Stimulated activated CD8-positive, alpha-beta memory T cell treated with anti-CD3 and anti-CD28 coated beads, Interleukin-12 subunit alpha, Interleukin-12 subunit beta, amount 100 ng/mL, for 1 hour (primary cell): ENCODE data around the gene MGAT5.
"Not testable (repeated sequence)": the region's sequence is repeated elsewhere in the genome, so short reads cannot be mapped to it uniquely, and the experiment has no call there.

Experiments
- DNase-seq: peaks from one replicate; pipeline ENCODE4 v3.0.0-alpha.2; 2020; ENCODE audit warnings: low read depth

The MGAT5 gene

DNA sequence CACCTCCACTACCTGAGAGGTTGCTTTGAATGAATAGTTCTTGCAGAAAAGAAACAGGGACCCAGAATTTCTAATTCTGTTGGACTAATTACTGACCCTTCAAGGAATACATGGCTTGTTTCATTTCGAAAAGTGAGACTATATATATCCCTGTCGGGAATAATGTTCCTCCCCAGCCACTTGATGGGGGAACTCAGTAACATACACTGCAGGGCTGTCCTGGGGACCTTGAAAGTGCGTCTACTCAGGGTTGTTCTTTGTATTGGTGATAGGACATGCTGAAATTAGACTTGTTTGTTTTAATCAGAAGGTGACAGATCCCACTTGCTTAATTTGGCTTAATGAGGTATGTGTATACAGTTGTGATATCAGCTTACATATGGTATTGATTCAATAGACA, 25.5 kb downstream of the MGAT5 start:
- no peak for DNase-seq

DNA sequence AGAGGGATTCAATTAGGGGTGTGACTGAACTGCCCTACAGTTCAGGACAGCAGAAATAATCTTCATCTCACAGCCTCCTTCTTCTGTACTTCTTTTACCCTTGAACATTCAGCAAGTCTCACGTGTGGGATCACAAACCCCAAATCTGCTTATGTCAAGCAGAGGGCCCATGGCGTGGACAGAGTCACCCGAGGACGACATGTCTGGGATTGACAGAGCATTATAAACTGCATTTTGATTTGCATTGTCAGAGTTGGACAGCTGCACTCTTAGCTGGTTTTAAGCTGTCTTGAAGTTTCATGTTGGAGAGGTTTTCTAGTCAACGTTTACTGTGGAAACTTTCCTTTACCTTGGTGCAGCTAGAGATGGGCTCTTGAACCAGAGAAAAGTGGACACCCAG, 26.4 kb downstream of the MGAT5 start:
- DNase-seq: no peak

DNA sequence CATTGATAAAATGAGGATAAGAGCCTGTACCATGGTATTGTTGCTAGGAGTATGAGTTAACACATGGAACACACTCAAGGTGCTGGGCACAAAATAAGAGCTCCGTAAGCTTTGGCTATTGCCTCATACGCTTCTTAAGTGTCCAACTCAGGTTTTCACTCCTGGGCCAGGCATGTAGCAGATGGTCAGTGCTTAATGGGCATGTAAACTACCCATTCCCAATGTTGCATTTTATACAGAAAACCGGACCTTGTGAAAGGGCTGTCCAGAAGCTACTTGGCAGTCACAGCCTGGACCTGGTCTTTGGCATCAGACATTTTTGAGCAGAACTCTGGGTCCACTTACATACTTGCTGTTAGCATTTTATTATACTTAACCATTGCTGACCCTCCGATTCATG, 26.9 kb downstream of the MGAT5 start:
- DNase-seq: no peak

DNA sequence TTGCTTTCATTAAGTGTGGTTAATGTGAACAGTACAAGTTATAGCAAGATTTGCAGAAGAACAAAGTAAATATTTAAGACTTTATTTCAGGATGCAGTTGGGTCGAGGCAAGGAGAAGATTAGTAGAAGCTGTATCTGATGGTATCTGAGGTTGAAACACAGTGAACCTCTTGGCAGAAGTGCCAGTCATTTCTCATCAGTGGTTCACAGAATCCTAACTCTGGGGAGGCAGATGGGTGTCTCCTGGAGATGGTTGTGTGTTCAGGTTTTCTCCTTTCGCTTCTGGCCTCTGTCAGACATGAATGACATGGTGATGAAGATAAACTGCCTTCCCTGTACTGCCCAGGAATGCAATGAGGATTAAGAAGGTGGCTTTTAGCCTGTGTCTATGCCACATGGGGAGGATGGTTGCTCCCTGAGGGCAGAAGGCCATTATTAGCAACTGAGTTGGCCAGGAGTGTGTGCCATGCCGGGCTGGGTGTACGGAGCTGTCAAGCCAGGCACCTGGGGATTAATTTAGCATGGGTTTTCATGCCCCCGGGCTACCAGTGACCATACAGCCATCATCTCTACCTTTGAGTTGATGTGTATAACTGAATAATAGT, 28.0 kb downstream of the MGAT5 start:
- DNase-seq: no peak

DNA sequence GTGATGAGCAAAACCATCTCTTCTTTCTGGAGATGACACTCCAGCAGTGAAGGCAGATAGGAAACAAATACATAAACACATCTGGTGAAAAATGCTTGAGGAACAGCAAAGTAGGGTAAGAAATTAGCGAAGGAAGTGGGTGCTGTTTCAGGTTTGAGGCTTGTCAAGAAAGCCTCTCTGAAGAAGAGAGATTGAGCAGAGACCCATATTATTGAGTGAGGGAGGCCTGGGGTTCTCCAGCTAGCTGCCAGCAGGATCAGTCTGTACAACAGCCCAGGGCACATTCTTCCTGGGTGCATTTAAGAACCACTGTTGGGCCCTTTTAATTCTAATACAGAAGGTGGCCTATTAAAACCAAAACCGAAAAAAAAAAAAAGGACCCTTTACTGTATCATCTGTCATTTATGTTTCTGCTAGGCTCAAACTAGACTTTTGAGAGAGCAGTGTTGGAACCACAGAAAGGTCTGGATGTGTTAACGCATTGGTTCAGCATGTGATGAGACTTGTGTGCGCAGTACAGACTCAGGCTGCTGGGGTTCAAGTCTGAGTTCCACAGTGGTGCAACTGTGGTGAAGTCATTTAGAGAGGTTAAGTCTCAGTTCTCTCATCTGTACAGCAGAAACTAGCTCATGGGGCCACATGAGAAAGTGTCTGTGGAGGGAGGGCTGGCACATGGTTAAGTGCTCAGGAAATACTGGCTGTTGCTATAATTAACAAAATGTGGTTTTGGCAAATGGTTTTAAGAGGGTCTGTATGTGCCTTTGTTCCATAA, 28.9 kb downstream of the MGAT5 start:
- no peak for DNase-seq

DNA sequence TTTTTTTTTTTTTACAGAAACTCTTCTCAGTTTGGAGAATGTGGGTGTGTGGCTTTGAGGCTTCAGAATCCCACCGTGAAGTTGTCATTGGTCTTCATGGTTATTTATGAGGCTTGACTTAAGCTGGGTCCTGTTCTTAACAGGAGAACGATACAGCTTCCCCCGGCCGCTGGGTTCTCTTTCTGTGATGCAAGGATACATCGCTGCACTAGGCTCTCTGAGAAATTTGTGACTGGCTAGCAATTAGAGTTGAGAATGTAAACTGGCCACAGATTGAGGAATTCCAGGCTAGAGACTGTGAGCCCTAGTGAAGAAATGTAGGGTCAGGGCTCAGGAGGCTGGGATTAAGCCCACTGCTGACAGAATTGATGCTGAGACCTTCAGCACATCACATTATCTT, 29.8 kb downstream of the MGAT5 start:
- DNase-seq: no peak

DNA sequence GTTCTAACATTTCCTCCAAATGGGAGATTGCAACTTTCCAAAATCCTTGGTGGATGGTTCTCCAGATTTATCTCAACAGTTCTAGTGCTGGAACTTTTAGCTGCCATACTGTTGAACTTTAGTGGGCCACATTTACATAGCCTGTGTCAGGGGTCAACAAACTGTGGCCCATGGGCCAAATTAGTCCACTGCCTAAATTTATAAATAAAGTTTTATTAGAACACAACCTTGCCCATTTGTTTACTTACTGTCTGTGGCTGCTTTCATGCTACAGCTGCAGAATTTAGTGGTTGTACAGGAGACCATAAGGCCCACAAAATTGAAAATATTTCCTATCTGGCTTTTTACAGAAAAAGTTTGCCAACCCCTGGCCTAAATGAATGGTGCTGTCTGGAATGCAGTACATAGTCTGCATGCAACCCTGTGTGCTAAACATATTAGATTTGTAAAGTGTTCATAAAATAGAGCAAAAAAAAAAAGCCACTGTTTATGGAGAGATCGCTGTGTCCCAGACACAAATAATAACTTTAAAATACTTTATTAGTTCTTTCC, 30.3 kb downstream of the MGAT5 start:
- no peak for DNase-seq

DNA sequence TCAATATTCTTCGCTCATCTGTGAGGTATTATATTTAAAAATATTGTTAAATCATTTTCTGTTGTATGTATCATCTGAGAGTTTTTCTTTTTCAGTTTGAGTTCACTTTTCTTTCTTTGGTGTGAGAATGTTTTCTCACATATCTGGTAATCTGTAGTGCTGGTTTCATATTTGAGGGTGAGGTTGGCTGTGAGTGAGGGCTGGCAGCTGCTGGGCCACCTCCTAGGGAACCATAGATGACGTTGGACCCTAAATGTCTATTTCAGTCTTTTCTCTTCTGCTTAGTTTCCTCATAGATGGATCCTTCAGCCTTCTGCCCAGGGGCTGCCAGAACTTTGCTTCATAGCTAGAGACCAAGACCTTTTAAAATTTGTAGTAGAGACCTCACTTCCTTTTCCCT, 33.5 kb downstream of the MGAT5 start:
- no peak for DNase-seq

DNA sequence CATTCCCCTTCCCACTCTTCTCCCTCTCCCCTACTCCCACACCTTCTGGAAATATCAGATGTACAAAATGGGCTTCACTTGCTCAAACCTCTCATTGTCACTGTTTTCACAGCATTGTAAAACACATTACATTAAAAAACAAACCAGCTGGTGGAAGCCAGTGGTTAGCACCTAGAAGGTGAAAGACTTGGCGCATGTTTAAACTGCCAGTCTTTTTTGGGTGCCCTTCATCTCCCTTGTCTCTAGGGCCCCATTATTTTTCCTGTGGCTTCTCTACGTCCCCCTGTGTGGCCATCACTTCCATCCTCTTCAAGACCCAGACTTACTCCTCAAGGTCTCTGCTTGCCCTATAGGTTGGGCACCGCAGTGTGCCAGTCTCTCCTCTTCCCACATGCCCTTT, 34.9 kb downstream of the MGAT5 start:
- no peak for DNase-seq

DNA sequence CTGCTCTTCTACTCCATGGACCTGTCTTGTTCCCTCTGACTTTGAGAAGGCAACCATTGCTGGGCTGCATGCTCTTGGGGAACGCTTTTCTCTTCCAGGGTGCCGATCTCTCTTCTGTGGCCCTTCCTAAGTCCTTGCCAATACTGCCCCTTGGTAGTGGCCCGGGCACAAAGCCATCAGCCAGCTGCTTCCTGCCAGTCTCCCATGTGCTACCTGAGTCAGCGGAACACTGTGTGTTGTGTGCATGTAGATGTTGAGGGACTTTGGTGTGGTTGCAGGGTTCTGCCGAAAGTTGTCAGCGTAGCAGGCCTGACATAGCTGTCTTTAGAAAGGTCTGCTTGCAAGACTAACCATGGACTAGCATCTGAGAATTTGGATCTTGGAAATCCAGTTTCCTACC, 35.4 kb downstream of the MGAT5 start:
- no peak for DNase-seq

DNA sequence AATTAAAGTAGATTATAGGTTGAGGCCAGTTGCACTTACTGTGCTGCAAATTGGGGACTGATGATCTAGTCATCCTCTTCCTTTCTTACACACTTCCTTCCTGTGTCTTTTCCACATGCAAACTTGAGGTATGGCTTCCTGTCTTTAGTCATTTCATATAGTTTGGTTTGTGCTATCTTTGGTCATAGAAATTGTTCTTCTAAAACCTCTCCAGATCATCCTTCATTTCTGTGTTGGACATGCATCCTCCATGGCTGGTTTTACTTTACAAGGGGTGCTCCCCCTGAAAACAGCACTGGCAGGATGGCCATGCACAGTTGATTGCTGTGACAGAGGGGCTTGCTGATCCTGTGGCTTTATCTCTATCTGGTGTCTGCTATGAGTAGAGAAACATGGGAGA, 36.5 kb downstream of the MGAT5 start:
- DNase-seq: no peak

DNA sequence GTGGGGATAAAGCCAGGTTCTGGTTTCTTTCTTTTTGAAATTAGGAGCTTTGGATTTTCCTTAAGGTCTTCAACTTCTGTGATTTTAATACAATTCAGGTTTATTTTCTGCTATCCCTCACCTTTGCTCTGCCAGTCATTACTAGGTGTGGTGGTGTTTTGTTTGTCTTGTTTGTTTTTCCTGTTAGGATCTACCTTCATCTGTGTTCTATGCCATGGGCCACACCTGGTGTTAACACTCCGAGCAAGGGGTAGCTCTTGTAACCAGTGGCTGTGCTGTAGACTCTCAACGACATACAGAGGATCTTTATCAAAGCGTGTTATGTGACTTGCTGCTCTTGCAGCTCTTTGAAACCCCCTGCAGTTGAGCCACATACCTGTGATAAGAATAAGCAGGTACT, 38.6 kb downstream of the MGAT5 start:
- no peak for DNase-seq

DNA sequence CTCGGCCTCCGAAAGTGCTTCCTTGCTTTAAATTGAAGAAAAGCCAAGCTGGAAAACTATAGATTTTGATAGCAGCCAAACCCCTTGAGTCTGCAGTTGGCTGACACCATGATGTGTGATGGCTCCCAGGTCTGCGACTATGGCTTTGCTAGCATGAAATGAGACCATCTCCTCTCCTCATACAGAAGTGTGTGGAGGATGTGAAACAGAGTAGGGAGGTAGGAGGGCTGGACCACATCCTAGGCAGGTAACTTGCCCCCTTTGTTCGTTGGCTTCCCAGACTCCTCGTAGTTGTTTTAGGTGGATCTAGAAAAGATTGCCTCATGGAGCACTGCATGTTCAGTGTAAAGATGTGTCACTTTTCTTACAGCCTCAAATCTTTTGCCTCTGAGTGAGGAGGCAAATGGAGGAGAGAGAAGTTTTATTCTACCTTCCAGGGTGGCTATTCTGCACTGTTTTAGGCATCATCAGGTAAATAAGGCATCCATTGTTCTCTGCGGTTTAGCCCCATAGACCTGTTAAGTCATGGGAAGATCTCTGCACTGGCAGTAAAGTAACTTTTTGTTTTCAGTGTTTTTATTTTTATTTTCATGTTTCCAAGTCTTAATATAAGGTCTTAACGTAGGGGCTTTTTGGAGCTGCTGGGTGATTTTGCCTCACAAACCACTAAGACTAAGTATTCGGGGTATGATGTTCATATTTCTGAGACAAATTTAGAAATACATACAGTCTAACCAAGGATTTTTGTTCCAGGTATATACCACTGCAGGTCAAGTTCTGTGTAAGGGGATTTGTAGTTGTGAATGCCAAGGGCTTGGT, 40.1 kb downstream of the MGAT5 start:
- no peak for DNase-seq

DNA sequence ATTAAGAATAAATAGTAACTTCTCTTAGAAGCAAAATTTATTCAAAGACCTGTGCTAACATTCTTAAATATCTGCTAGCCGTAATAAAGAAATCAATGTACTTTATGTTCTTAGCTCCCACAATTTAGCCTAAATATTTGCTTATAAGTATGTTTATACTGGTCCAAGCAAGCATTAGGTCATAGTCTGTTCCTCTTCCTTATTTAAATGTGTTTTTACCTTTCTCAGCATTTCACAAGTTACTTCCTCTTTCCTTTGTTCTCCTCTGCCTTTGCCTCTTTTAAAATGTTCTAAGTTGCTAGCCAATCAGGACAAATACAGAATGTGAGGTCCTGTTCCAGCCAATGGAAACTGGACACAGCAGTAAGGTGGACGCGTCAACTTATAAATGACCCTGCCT, 40.7 kb downstream of the MGAT5 start:
- not testable (repeated sequence) for DNase-seq

DNA sequence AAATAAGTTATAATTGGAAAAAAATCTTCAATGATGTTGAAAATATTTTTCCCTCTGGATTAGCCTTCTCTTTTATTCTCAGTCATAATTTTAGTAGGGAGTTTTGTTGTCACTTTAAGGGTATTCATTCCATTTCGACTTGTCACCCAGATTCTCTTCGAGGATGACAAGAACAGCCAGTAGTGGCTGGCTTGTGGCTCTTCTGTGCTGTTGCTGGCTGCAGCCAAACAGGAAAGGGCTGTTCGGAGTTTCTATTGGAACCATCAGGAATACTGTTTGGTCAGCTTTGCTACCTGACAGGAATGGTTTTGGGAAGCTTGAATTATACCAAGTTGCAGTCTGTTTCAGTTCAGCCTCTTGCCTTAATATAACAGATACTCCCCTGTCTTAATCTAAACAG, 41.6 kb downstream of the MGAT5 start:
- no peak for DNase-seq

DNA sequence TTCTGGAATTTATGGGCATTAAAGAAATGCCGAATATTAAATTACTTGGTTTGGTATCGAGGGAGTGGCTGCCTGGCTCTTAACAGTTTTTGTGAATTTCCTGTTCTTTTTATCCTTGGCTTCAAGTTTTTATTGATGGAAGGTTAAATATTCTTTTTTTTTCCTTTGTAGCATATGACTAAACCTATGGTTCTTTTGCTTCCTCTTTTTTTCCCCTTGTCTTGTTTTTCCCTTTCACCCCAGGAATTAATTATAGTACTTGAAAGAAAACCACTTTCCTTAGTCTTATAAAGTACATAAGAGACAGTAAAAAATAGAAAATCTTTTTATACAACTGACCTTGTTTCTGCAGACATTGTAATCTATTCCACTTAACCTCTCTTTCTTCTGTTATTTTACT, 42.4 kb downstream of the MGAT5 start:
- no peak for DNase-seq

DNA sequence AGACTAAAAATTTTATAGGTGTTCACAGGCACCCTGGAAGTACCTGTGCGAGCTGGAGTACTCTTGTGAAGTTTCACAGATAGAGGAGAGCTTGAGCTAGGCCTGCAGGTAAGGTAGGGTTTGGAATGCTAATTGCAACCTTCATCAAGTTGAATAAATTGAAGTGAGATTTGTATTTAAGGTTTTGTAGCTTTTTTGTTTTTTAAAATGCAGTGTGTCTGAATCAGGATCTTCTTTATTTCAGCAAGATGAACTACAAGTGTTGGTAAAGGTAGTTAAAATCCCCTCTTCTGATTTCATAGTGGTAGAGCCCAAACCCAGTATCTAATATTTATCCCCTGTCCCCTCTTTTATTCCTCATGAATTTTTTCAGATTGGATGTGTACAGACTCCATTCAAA, 45.5 kb downstream of the MGAT5 start:
- DNase-seq: no peak

DNA sequence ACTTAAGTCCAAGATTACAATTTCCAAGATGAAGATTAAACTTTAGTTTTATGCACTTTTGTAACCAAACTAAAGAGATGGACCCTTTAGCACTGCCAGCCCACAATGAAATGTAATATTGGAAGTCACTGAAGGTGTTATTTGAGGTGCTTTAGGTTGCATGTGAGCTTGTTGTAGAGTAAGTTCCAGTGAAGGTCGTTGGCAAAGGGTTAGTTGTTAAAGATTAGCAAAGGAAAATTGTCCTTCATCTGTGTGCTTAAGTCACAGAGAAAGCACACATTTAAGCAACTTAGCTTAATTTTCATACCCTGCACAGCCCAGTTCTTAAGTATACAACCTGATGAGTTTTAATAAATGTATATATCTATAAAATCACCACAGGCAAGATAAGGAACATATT, 46.7 kb downstream of the MGAT5 start:
- no peak for DNase-seq

DNA sequence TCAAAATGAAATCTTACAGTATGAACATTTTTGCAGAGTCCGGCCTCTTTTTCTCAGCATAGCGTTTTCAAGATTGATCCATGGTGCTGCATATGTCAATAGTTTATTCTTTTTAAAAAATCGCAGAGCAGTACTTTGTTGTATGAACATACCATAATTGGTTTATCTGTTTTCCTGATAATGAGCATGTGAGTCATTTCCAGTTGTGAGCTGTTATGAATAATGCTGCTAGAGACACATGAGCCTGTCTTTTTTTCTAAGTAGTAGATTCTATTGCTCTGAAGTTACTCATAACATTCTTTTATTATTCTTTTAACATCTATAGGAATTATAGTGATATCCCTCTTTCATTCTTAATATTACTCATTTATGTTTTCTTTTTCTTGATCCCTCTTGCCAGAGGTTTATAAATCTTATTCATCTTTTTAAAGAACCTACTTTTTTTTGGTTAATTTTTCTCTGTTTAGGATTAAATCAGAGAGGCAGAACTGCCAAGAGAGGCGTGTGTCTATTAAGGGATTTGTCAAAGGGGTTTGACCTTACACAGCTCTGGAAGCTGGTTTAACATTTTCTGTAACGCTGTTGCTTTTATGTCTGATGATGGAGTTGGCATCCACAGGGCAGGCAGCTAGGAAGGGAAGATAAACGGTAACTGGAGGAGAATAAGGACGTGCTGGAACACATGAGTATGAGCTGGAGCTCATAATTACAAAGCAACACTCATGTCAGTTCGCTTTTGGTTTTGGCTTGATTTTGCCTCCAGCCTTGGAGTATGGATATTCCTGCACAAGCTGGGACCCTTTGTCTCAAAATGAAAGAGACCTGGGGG, 47.4 kb downstream of the MGAT5 start:
- no peak for DNase-seq

DNA sequence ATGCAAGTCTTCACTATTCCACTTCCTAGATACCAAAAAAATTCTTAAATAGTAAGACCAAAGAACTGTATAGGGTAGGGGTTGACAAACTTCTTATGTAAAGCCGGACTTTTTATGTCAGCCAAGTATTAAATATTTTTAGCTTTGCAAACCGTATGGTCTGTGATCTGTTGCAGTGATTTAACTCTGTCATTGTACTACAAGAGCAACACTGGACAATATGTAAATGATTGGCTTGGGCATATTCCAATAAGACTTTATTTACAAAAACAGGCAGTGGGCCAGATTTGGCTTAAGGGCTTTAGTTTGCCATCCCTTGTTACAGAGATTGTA, 48.0 kb downstream of the MGAT5 start:
- DNase-seq: no peak

DNA sequence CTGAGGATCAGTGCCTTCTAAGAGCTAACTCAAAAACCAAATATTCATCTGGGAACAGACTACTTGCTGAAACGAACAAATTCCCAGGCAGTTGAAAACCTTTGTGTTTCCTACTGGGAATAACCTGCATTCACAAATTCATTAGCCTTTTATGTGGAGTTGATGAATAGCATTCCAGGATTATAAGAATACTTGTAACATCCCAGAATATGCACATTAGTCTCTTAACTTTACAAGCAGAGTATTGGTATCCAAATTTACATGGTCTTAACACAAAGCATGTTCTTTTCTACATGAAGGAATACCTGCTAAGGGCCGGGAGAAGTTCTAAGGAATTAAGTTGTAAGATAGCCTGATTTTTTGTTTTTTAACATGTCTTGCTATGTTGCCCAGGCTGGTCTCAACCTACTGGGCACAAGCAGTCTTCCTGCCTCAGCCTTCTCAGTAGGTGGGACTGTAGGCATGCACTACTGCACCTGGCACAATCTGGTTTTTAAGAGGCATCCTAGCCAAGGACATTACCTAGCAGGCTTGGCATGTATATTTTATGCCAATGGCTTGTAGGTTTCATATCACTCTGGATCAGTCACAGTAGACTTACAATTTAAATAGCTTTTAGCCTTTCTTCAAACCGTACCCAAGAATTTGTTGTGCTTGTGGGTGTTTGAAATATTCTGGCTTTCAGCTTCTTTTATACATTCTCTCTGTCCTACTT, 50.7 kb downstream of the MGAT5 start:
- no peak for DNase-seq

DNA sequence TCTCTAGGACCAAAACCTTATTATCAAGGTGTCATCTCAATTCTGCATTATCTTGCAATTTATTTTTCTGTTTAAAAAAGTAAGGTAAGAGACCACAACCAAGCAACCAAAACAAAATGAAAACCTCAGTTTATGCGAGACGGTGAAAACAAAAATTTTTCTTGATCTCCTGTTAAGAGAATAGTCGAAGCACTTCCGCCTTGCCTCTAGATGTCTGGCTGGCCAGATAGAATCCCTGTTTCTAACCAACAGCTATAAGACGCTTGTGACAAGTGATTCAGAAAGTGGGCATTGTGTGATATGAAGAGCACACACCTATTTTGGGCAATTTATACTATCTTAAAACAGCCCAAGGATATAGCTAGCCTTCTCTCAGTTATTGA, 51.2 kb downstream of the MGAT5 start:
- no peak for DNase-seq
